Fibroblast of villous mesenchyme (primary cell): ENCODE results near the gene TPST1. TPM values are rescaled to one million over a fixed set of nuclear protein-coding genes. Genes with fewer than 3 reads are reported as not detected.

Experiments
- DNase-seq: peaks from one replicate; pipeline ENCODE4 v3.0.0-alpha.2; 2010; ENCODE audit warnings: low read depth
- H3K4me3 ChIP-seq: 2 replicates; pipeline ENCODE4 v1.5.1; 2011; ENCODE audit warnings: low read depth, mild to moderate bottlenecking, low read length
- total RNA-seq: library from RNA; depleted of rRNA; stranded (reverse); fragments of >200 nt; gene quantifications from 2 replicates; pipeline ENCODE4 v1.2.3, GENCODE V29; 2012
- TF ChIP-seq, protein P1 (sequence below): IDR thresholded peaks from 2 replicates; pipeline ENCODE4 v1.5.1; 2012; ENCODE audit warnings: low read depth, mild to moderate bottlenecking, low read length; ENCODE audit not compliant: insufficient read depth

The TPST1 gene
- total RNA-seq, 1 donor, result 131 TPM

GRCh38 chr7:66189695-66190503 lies 15.2 kb upstream of the TPST1 start:
- no peak overlapping the region for H3K4me3 ChIP-seq
- TF ChIP-seq, protein P1, sequence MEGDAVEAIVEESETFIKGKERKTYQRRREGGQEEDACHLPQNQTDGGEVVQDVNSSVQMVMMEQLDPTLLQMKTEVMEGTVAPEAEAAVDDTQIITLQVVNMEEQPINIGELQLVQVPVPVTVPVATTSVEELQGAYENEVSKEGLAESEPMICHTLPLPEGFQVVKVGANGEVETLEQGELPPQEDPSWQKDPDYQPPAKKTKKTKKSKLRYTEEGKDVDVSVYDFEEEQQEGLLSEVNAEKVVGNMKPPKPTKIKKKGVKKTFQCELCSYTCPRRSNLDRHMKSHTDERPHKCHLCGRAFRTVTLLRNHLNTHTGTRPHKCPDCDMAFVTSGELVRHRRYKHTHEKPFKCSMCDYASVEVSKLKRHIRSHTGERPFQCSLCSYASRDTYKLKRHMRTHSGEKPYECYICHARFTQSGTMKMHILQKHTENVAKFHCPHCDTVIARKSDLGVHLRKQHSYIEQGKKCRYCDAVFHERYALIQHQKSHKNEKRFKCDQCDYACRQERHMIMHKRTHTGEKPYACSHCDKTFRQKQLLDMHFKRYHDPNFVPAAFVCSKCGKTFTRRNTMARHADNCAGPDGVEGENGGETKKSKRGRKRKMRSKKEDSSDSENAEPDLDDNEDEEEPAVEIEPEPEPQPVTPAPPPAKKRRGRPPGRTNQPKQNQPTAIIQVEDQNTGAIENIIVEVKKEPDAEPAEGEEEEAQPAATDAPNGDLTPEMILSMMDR, result no peak
- no peak for DNase-seq

DNA sequence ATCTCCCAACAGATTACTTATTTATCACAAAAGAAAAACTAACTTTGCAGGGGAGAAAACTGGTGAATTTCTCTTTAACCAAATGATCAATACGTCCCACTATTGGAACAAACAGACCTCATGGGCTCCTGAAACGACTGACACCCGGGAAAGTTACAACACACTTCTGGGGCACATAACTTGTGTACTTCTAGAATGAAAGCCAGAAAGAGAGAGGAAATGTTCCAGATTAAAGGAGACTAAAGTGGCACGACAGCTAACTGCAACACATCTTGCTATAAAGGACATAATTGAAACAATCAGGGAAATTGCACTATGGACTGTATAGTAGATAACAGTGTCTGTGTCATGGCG lies 14.7 kb upstream of the TPST1 start:
- TF ChIP-seq, protein P1, result no peak
- H3K4me3 ChIP-seq, result no peak overlapping the region
- no peak for DNase-seq

DNA sequence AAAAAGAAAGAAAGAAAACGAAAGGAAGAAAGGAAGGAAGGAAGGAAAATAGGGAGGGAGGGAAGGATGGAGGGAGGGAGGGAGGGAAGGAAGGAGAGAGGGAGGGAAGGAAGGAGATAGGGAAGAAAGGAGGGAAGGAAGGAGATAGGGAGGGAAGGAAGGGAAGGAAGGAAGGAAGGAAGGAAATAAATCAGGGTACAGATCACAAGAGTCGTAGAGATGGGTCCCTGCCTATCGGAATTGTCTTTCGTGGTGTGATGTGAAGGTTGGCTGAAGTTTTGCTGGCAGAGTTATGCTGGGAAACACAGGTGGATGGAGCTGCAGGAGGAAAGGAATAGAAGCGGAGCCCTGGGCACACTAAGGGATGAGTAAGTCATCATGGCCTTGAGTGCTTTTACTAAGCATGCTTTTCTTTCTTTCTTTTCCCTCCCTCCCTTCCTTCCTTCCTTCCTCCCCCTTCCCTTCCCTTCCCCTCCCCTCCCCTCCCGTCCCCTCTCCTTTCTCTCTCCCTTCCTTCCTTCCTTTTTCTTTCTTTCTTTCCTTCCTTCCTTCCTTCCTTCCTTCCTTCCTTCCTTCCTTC lies 11.9 kb upstream of the TPST1 start:
- TF ChIP-seq, protein P1, result no peak
- no peak overlapping the region for H3K4me3 ChIP-seq
- no peak for DNase-seq

DNA sequence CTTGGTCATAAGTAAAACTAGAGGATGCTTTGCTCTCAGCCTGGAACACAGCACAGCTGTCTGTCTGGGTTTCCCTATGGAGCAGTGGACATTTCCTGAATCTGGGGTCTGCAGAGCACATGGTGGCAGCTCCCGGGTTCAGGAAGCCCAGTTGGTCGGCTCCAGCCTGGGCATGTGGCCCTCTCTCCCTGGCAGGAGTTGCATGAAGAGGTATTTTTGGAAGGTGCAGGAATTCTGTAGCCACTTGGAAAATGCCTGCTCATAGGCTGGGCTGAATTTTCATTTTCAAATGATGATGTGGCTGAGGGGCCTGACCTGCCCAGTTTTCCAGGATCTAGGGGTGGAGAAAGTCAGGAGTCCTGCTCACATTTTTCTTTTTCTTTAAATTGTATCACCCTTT lies 6.7 kb upstream of the TPST1 start:
- TF ChIP-seq, protein P1, result no peak
- no peak for DNase-seq
- H3K4me3 ChIP-seq, result no peak overlapping the region

- DNase-seq, result no peak
- H3K4me3 ChIP-seq, result no peak overlapping the region
- TF ChIP-seq, protein P1, result no peak
Observed at GRCh38 chr7:66198956-66199355, 6.2 kb upstream of the TPST1 start.

DNA sequence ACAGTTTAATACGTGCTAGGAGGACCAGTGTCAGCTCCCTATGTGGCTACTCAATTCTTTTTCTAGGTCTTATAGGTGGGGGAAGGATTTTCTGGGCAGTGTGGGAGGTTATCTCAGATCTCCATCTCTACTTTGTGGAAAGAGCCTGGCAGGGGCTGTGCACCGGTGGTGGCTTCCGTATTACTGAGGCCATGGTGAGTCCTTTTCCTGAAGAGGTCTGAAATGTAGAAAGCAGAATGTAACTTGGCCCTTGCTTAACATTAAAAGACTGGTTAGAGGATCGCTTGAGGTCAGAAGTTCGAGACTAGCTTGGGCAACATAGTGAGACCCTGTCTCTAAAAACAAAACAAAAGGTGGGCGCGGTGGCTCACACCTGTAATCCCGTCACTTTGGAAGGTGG lies 2.7 kb upstream of the TPST1 start:
- TF ChIP-seq, protein P1, result no peak
- H3K4me3 ChIP-seq, result no peak overlapping the region
- no peak for DNase-seq
